ENCODE results near the gene CNN2.

DNA sequence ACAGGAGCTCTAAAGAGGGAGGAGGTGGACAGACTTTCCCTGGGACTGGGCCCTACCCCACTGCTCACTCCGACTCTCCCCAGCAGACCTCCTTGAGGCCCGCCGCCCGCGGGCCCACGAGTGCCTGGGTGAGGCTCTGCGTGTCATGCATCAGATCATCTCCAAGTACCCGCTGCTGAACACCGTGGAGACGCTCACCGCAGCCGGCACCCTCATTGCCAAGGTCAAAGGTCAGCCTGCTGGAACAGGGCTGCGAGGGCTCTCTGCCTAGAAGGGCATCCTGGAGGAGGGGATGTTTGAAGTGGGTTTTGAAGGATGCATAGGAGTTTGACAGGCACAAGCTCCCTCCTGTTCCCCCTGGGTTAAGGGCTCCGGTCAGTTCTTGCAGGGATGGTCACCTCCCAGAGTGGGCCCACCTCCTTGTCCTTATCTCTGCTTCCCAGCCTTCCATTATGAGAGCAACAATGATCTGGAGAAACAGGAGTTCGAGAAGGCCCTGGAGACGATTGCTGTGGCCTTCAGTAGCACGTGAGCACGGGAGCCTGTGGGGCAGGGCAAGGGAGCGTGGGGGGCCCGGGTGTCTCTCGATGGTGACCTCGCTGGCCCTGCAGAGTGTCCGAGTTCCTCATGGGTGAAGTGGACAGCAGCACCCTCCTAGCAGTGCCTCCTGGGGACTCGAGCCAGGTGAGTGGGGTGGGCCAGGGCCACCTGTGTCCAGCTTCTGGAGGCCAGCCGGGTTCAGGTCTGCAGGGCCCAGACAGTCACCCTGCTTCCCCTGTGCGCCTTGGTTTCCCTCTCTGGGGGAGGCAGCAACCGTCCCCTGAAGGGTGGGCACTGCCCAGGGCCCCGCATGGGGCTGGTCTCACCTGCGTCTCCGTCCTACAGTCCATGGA lies 46.9 kb downstream of the CNN2 start:
- TF ChIP-seq, protein P1, sequence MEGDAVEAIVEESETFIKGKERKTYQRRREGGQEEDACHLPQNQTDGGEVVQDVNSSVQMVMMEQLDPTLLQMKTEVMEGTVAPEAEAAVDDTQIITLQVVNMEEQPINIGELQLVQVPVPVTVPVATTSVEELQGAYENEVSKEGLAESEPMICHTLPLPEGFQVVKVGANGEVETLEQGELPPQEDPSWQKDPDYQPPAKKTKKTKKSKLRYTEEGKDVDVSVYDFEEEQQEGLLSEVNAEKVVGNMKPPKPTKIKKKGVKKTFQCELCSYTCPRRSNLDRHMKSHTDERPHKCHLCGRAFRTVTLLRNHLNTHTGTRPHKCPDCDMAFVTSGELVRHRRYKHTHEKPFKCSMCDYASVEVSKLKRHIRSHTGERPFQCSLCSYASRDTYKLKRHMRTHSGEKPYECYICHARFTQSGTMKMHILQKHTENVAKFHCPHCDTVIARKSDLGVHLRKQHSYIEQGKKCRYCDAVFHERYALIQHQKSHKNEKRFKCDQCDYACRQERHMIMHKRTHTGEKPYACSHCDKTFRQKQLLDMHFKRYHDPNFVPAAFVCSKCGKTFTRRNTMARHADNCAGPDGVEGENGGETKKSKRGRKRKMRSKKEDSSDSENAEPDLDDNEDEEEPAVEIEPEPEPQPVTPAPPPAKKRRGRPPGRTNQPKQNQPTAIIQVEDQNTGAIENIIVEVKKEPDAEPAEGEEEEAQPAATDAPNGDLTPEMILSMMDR (IDR thresholded peaks at IDR 0.05; ENCODE audit: insufficient read depth, low read length), result no peak
- TF ChIP-seq, protein P2, sequence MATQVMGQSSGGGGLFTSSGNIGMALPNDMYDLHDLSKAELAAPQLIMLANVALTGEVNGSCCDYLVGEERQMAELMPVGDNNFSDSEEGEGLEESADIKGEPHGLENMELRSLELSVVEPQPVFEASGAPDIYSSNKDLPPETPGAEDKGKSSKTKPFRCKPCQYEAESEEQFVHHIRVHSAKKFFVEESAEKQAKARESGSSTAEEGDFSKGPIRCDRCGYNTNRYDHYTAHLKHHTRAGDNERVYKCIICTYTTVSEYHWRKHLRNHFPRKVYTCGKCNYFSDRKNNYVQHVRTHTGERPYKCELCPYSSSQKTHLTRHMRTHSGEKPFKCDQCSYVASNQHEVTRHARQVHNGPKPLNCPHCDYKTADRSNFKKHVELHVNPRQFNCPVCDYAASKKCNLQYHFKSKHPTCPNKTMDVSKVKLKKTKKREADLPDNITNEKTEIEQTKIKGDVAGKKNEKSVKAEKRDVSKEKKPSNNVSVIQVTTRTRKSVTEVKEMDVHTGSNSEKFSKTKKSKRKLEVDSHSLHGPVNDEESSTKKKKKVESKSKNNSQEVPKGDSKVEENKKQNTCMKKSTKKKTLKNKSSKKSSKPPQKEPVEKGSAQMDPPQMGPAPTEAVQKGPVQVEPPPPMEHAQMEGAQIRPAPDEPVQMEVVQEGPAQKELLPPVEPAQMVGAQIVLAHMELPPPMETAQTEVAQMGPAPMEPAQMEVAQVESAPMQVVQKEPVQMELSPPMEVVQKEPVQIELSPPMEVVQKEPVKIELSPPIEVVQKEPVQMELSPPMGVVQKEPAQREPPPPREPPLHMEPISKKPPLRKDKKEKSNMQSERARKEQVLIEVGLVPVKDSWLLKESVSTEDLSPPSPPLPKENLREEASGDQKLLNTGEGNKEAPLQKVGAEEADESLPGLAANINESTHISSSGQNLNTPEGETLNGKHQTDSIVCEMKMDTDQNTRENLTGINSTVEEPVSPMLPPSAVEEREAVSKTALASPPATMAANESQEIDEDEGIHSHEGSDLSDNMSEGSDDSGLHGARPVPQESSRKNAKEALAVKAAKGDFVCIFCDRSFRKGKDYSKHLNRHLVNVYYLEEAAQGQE (IDR thresholded peaks at IDR 0.05; ENCODE audit: insufficient replicate concordance, low read depth), result no peak
- TF ChIP-seq GABPA (IDR thresholded peaks at IDR 0.05; ENCODE audit: low read depth) (no peak), POLR2AphosphoS5 (IDR thresholded peaks at IDR 0.05; ENCODE audit: low read depth) (no peak), SPI1 (IDR thresholded peaks at IDR 0.05; ENCODE audit: borderline replicate concordance, low read depth) (no peak)

All from HL-60 (cell line).